Renal pelvis (tissue), 4 donors: ENCODE results near the gene TSPAN9. TPM values are rescaled to one million over a fixed set of nuclear protein-coding genes. Genes with fewer than 3 reads are reported as not detected.

Experiments
- DNase-seq: peaks from one replicate; pipeline ENCODE4 v3.0.0-alpha.2; 2013
- polyA plus RNA-seq, 3 donors: library from polyadenylated mRNA; unstranded; fragments of 120-200 nt; gene quantifications; one replicate each; pipeline ENCODE4 v1.2.1, GENCODE V29; 2013; ENCODE audit not compliant: insufficient read length in 3 of 3

TSPAN9 gene
- polyA plus RNA-seq, 3 donors, result 69.0 to 86.6 (median 83.3) TPM

DNA sequence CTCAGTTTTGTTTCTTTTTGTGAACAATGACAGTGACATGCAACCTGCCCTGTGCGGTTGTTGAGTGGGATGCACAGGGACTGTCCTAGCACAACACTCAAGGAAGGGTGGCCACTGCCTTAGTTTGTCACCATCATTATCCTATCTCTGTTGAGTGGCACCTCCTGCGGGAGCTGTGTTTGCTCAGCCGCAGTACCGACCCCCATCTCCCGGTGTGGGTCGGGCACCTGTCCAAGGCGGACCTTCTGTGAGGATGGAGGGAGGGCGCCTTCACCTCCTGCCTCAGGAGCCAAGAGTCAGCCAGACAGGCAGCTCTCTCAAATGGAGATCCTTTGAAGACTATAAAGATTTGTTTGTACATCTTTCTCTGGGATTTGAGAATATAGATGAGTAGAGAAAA, 142.1 kb downstream of the TSPAN9 start:
- no peak for DNase-seq

DNA sequence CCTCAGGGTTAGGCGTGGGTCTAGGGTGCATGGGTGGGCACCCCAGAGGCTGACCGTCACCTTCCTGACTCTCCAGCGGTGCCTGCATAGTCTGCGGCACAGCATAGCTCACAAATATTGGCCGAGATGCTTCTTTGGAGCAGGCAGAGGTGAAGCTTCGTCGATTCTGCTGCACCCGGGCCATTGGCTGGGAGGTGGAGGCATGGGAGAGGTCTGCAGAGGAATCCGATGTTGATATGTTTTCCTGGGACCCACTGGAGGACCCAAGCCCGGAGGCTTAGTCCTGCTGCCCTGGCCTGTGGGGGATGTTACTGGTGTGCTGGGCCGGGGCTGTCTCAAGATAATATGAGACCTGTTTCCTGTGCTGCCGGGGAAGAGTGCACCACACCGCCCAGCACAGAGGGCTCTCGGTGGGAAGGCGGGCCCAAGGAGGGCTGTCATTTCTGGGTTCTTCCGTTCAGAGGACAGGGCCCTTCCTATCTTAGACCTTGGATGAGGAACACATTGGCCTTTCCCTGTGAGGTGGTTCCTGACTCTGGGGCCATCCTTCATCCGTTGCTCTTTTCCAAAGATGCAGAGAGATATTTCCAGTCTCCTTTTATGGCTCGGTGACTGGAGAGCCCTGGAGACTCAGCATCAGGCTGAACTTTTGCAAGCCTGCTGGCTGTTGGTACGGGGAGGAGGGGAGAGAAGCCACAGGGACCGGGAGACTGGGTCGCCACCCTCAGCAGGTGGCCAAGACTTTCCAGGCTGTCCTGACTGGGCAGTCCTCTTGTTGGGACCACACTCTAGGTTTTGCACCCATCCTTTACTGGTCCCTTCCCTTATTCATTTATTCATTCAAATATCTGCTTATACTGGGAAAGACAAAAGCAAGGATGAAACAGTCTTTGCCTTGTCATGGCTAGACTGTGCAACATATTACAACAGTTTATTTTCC, 143.5 kb downstream of the TSPAN9 start:
- no peak for DNase-seq

DNA sequence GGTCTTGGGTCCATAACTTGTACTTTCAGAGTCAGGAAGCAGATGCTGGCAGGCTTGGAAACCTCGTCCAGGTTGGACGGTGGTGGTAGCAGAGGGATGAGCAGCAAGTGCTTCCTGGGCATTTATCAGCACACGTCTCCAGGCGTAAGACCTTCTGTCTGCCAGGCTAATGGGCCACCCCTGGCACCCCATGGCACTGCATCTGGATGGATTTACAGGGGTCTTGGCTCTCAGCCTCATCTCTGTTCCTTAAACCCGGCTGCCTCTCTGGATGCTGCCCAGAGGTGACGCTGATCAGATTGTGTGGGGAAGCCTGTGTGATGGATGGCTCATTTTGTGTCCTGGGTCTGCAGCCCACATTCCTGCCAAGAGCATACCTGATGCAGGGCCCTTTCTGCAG, 145.1 kb downstream of the TSPAN9 start:
- no peak for DNase-seq

DNA sequence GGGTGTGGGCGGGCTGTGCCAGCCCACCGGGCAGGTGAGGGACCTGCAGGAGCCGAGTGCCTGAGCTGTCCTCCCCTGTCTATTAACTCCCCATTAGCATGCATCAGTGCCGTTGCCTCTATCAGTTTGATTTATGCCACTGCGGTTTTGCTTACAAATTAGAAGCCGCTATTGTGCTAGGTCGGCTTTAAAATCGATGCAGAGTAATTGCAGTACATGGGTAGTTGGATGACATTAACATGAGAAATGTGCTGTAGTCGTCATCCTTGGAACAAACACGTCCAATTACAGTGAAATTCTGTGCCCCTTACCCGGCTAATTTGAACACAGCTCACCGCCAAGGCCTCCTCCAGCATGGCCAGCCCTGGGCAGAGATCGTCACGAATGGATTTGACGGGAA, 145.8 kb downstream of the TSPAN9 start:
- DNase-seq, result no peak

DNA sequence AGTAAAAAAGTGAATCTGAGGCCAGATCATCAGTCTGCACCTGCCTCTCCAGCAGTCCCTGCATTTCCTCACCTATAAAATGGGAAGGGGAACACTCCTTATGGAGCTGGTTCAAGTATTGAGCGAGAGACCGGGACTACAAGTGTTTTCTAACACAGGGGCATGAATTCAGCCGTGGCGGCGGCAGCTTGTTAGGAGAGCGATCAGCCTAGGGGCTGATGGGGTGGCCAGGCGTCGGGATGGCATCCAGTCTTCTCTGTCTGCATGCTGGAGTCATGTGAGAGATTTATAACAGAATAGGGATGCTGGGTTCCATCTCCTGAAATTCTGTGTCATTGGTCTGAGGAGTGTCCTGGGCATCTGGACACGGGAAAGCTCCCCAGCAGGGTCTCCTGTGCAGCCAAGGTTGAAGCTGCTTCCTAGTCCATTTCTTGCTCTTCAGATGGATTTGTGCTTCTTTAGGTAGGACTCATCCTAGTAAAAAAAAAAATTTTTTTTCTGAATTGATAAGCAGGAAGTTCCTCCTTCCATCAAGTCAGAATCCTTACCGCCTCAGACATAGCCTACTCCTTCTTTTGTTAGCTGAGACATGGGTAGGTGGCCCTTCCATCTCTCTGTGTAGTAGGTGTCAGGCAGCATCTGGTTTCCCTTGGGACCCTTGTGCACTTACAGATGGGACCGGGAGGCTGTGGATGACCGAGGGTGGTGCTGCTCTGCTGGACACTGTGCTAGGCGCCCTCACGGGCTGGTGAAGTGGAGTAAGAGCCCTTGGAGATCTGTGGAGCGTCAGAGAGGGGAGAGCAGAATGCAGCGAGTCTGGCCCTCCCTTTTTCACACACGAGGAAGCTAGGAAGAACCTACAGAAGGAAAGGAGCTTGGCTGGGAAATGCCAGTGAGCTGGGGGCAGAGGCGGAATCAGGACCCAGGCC, 146.7 kb downstream of the TSPAN9 start:
- DNase-seq, result no peak

DNA sequence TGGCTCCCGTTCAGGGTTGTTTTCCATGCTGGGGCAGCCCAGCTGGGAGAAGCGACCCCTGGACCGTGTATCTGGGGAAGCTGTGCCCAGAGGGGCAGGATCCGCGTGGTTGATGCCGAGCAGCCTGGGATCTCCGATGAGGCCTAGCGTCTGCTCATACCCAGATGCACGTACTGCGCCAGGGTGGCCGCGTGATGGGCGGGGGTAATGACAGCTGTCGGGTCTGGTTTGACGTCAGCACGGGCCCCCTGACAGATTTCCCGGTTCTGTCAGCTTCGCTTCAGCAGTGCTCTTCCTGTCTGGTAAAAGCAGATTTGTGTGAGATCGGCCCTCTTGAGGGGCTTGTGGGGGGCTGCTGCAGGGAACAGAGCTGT, 147.3 kb downstream of the TSPAN9 start:
- DNase-seq, result no peak

DNA sequence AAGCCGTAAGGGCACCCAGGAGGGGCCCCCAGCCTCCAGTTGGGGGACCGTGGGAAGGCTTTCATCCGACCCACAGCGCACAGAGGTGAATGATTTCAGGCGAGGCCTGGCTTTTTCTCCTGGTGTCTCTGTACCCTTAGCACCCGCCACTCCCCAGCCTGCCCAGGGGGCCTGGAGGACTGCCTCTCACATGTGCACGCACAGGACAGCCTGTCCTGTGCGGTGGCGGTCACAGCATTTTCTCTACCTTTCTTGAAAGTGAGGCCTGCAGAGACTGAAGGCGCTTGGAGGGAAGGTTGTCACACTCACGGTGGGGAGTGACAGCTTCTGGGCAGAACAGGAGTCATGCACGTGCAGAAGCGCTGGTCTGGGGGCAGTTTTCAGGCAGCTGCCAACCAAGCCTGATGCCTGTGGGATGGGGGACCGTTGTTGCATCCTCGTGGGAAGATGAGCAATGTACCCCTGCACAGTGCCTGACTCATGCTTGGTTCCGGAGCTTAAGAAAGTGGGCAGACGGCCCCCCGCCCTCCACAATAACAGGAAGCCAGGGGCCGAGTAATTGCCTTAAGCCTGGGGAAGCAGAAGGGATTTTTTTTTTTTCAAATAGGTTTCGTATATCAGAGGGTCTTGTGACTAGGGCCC, 148.1 kb downstream of the TSPAN9 start:
- DNase-seq, result no peak

DNA sequence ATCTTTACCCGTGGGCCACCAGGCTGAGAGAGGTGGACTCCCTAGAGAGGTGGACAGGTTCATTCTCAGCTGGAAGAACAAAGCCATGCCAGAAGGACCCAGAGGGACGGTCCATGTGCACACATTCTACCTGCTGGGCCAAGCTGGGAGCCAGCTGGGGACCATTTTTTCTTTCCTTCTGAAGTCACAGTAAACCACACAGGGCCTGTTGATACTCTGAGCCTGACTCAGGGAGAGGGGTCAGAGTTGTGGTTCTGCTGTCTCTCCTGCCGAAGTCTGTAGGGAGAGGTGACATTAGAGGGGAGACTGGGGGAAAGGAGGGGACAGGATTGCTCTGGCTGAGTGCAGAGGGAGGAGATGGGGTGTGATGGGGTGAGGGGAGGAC, 148.6 kb downstream of the TSPAN9 start:
- DNase-seq, result no peak

DNA sequence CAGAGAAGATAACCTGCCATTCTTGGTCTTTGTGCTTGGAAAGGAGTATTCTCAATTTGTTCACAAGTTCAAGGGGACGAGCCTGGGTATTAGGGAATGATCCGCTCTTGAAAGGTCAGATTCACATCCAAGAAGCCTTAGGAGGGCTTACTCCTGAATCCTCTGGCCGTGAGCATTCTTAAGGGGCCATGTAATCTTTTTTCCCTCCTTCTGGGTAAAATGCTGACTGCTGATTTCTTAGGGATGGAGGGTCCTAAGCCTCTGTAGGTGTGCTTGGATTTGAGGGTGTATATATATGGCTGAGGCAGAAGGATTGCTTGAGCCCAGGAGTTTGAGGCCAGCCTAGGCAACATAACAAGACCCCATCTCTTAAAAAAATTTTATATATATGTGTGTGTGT, 149.1 kb downstream of the TSPAN9 start:
- DNase-seq, result no peak

DNA sequence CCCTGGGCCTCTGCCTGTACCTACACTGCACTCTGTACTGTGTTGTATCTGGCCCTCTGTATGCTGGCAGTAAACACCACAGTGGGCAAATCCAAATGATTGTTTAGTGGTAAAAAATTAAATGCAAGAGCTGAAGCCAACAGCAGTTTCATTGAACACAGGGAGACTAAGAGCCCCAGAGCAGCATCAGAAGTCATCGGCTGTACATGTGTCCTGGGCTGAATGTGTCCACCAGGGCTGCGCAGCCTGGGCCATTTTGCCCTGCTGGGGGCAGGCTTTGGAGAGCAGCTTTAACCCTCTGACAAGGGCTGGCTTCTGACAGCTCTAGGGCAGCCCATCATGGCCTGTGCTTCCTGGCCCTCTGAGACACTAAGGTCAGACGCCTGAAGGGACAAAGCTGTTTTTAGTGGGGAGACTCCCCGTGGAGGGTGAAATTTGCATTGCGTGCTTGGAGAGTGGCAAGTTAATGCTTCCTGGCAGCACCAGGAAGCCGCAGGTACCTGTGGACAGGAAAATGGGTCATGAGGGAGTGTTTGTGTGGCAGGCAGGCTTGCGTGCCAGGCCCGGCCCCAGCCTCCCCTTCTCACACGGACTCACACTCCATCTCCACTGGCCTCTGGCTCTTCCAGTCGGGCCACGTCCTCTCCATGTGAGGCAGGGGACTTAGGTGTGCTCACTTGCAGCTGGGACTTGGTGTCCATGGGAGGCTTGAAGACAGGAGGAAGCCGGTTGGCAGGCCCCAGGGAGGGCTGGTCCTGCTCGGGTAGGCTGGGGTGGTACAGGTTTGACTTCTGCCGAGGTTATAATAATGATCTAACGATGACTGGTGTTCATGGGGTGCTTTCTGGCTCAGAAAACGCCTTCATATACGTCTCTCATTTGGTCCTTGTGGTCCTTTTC, 150.1 kb downstream of the TSPAN9 start:
- DNase-seq, result no peak

DNA sequence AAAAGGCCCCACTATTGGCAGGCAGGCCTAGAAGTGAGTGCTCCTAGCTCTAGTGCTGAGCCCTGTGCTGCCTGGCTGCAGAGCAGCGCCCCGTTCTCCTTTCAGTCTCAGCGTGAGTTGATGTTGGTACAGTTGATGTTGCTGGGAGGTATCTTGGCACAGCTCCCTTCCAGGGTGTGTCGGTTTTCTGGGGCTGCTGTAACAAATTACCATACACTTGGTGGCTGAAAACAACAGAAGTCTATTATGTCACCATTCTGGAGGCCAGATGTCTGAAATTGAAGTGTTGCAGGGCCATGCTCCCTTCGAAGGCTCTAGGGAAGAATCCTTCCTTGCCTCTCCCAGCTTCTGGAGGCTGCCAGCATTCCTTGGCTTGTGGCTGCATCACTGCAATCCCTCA, 151.4 kb downstream of the TSPAN9 start:
- DNase-seq, result no peak

DNA sequence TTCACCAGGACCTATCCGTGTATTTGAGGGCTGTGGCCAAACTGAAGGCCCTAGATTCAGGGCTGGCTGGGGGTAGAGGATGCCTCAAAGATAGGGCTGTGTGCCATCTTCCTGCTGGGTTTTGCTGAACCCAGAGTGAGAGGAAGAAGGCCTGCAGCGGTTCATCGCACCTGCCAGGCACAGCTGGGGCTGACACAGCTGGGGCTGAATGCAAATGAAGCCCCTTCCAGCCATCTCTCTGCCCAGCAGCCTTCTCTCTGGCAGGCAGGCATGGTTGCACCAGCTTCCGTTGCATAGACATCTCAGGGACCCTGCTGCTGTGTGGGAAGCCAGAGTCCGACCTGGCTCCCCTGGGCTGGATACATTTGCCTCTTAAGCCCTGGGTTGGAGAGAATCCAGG, 152.4 kb downstream of the TSPAN9 start:
- no peak for DNase-seq

DNA sequence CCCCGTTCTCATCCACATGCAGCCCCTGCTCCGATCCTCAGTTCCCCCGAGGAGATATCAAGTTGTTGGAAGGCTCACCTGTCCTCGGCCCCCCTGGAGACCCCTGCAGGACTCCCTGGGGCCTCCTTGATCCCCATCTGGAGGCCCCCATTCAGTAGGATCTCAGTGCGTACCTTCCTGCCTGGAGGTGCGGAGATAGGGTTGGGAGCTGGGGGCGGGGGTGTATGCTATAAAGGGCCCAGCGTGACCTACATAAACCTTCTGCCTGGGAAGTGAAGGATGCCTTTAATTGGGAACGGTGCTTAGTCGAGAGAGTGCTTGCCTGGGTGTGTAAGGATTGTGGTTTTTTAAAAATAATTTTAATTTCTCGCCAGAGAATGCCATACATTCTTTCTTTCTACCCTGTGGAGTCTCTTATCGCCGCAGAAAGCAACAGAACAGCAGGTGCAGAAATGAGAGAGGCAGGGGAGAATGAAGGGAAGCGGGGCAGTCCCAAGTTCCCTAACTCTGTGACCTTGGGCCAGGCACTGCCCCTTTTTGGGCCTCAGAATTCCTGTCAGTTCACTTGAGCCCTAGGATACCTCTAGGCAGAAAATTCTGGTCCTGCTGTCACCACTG, 153.7 kb downstream of the TSPAN9 start:
- no peak for DNase-seq

DNA sequence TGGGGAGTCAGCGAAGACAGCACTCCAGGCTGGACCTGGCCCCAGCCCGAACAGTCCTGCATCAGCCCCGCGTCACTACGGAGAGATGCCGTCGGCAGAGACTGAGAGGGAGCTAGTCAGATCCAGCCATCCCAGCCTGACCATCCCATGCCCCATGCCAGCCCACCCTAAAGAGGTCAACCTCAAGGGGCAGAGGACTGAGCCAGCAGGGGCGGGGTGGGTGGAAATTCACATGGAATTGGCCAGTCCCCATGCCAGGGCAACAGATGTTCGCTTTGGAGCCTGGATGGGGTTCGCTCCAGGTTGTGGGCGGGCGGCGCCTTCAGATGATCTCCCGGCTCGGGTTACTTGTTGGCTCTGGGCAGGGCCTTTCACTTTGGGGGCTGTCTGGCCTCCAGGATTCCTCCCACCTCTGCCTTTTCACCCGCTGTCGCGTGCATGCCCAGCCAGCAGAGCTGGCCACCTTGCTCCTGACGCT, 154.3 kb downstream of the TSPAN9 start:
- peak; percentile 61 for DNase-seq

DNA sequence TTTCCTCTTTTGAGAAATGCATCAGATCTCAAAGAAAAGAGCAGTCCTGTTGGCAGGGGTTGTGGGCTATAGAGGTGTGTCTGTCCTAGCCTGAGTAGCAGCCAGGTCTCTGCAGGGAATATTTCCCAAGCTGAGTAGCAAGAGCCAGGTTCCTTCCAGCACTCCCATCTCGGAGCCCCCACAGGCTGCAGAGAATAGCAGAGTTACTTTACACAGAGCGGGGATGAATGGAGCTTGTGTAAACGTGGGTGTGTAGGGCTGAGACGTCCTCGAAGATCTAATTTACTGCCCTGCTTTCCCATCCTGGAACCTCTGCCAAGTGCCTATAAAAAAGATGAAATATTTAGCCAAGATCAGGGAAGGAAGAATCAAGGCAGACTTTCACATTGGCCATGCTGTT, 156.6 kb downstream of the TSPAN9 start:
- no peak for DNase-seq

DNA sequence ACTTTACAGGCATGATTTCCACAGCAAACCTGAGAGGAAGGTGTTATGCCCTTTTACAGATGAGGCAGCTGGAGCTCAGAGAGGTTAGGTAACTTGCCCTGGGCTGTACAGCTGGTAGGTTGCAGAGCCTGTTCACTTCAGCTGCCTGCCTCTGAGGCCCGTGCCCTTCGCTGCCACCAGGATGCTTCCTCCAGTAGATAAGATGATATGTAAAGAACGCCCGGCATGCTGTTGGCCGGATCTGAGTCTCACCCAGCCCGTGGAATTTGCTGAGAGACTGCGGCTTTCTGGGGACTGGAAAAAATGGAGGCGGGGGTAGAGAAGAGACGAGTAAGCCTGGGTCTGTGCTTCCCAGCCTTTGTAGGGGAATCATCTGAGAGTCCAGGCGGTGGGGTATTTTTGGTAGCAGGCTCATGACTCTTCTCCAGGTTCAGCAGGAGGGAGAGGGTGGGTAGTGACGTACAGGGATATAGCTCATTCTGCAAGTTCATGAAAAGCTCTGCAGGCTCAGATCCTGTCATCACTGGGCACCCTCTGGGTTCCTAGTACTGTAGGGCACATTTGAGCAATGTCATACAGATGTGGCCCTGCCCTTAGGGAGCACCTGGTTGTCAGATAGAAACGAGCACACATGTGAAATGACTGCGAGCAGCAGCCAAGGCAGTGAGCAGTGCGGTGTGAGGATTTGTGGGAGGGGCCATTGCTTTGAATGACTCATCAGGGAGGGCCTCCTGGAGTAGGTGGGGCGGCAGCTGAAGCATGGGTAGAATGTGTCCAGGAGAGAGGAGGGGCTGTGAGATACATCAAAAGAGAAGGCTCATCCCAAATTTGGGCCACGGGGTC, 159.4 kb downstream of the TSPAN9 start:
- DNase-seq, result no peak

DNA sequence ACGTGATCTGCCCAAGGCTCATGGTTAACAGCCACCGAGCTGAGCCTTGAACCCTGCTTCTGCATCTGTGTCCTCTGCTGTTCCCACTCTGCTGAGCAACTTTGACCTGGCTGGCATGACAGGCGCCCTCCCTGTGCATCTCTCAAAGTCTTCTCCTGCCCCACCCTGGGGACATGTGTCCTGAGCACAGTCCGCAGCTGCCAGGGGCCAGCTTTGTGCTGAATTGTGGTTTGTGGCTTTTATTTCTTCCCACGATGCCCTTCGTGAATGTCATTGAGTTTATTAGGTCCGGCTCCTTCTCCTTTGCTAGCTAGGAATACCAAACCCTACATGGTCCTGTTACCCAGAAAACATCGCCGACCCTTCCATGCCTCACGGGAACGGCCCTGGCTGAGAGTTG, 161.0 kb downstream of the TSPAN9 start:
- DNase-seq, result no peak

DNA sequence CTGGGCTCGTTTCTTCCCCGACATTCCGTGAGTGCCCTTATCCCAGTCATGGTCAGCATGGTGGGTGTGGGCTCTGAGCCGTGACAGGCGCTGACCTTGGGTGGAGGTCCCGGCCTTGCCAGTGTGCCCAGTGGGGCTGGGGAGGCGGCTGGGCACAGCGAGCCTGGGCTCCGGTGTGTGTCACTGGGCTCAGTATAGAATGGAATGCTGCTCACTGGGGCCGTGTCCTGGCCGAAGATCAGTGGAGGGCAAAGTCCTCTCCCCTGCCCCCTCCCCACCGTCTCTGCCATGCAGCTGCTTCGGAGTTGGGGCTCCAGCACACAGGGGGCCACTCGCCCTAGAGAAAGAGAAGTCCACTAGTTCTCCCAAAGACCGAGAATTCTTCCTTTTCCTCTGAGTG, 164.4 kb downstream of the TSPAN9 start:
- no peak for DNase-seq

DNA sequence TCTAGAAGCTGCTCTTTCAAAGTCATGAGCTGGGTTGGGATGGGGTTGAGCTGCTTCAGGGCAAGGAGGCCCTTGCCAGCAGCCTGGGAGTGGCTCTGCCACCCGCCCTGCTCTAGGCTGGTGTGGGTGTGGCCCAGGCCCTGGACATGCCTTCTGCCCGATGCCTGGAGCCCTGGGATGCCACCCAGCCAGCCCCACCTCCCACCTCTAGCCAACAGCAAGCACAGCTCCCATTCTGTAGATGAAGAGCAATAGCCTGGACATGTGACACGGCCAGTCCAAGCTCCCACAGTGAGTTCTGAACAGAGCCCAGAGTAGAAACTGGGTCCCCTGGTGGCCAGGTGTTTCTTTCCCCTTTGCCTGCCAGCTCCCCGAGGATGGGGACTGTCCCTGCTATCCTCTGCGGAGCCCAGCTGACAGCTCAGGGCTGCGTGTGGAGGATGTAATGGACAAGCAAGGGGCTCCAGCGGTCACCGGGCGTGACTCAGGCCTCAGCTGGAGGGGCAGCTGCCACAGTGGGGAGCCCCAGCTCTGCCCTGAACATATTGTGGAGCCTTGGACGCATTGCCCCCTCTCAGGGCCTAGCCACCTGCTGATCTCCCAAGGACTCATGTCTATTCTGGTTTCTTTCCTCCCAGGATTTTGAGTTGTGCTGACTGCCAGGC, 165.2 kb downstream of the TSPAN9 start:
- DNase-seq, result no peak
